GM18868 (cell line): ENCODE measurements around the gene TP53BP2.
A peak's percentile ranks its signal among the peaks of the same experiment; 100 is the strongest.

Experiments used
- ATAC-seq: cut with Tn5 transposase; IDR thresholded peaks from one replicate; pipeline ENCODE4 v1.9.1; 2021; ENCODE audit warnings: mild to moderate bottlenecking, moderate library complexity; ENCODE audit not compliant: unreplicated experiment

The TP53BP2 gene

GRCh38 chr1:223770621-223771315 is 75.0 kb downstream of the TP53BP2 start:
- ATAC-seq = no peak

- no peak for ATAC-seq
Measured at GRCh38 chr1:223765719-223766340, 79.9 kb downstream of the TP53BP2 start.

GRCh38 chr1:223765036-223765718 is 80.6 kb downstream of the TP53BP2 start:
- ATAC-seq = no peak

- no peak for ATAC-seq
Measured at GRCh38 chr1:223763881-223764280, 81.9 kb downstream of the TP53BP2 start.

- ATAC-seq = no peak
Measured at GRCh38 chr1:223763251-223763650, 82.5 kb downstream of the TP53BP2 start.

- no peak for ATAC-seq
Measured at GRCh38 chr1:223761411-223761810, 84.3 kb downstream of the TP53BP2 start.

- ATAC-seq = no peak
Measured at GRCh38 chr1:223760833-223761232, 84.9 kb downstream of the TP53BP2 start.

- ATAC-seq = no peak
Measured at GRCh38 chr1:223759273-223759672, 86.5 kb downstream of the TP53BP2 start.

GRCh38 chr1:223758734-223759133 is 87.0 kb downstream of the TP53BP2 start:
- ATAC-seq = no peak

- no peak for ATAC-seq
Measured at GRCh38 chr1:223756806-223757700, 88.7 kb downstream of the TP53BP2 start.

- no peak for ATAC-seq
Measured at GRCh38 chr1:223755992-223756775, 89.6 kb downstream of the TP53BP2 start.

GRCh38 chr1:223755432-223755792 is 90.3 kb downstream of the TP53BP2 start:
- no peak for ATAC-seq

GRCh38 chr1:223754681-223755431 is 90.9 kb downstream of the TP53BP2 start:
- no peak for ATAC-seq

GRCh38 chr1:223752721-223753515 is 92.8 kb downstream of the TP53BP2 start:
- no peak for ATAC-seq

- no peak for ATAC-seq
Measured at GRCh38 chr1:223751696-223752095, 94.1 kb downstream of the TP53BP2 start.

- ATAC-seq = no peak
Measured at GRCh38 chr1:223750730-223751570, 94.8 kb downstream of the TP53BP2 start.

- ATAC-seq = peak; percentile 81
Measured at GRCh38 chr1:223748773-223749733, 96.7 kb downstream of the TP53BP2 start.
